Measurements from ENCODE around the gene ACBD3.
A peak's percentile ranks its signal among the peaks of the same experiment; 100 is the strongest.

The ACBD3 gene

DNA sequence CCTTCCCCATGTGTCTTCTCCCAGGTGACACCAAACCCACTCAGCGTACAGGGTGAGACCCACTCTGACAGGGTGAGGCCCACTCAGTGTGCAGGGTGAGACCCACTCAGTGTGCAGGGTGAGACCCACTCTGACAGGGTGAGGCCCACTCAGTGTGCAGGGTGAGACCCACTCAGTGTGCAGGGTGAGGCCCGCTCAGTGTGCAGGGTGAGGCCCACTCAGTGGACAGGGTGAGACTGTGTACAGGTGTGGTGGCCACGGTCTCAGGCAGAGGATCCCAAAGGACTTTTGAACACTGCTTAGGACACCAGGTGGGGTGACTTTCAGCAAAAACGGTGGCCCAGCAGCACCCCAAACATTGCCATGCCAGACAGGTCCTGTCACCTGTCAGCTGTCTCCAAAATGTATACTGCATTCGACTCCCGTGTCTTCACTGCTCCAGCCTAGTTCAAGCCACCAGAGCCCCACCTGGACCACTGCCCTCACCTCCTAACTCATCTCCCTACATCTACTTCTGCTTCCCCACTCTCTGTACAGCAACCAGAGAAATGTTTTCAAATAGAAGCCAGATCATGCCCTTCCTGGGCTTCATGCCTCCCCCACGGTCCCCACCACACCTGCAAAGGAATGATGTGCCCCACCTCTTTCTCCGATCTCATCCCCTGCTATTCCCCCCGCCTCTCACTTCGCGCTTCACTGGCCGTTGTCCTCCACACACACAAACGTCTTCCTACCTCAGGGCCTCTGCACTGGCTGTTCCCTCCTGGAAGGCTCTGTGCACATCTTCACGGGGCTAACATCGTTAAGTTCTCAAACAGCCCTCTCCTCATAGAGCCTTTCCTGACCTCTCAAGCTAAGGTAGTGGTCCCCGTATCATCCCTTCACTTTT is 52.1 kb downstream of the ACBD3 start:
- DNase-seq (ENCODE audit: low read depth, low spot score), result peak; percentile 4

DNA sequence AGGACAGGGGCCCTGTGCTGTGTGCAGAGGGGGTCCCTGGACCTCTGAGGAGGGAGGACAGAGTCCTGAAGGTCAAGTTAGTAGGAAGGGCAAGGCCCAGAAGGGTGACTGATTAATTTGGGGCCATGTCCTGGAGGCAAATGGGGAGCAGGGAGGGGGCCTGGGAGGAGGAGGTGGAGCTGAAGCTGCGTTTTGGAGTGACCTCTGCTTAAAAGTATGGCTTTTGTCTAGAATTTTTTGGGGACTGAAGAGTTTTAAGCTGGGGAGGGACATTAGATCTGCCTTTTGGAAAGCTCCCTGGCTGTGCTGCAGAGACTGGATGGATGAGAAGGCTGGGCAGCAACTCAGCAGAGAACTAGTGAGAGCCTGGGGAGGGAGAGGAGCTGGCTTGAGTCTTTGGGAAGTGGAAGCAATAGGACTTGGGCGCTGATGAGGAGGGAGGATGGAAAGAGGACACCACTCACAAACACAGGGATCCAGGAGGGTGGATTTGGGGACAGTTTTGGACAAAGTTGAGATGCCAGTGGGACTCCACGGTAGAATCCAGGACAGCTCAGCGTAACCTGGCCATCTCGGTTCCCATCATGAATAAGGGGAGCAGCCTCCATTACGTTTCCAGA is 52.9 kb downstream of the ACBD3 start:
- DNase-seq (ENCODE audit: low read depth, low spot score), result no peak

DNA sequence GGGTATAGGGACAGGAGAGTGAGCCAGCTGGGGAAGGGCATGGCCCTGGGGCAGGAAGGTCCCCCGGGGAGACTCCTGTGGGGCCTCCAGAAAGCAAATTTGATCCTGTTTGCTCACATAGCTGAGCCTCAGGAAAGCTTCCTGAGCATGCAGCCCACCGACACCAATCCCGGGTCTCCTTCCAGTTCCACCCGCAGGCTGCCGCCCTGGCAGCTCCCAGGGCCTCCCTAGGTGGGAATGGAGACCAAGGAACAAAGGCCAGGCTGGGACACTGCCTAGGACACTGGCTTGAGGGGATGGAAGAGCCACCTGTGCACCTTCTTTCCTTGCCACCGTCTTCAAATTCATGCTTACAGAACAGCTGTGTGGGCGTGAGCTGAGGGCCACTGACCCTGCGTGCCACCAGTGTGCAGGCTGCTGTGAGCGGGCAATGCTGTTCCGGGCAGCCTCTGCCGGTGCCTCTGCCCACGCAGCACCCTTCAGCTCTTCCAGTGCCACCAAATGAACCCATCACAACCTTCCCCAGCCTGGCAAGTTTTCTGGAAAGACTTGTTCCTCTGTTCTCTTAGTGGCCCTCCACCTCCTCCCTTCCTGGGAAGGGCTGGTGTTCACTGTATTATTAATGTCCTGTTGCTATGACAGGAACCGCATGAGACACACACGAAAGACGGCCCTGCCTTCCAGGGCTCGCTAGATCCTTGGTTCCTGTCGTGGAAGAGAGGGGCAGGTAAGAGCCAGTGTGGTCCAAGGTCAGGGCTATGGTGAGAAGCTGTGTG is 53.6 kb downstream of the ACBD3 start:
- DNase-seq (ENCODE audit: low read depth, low spot score), result peak; percentile 14

DNA sequence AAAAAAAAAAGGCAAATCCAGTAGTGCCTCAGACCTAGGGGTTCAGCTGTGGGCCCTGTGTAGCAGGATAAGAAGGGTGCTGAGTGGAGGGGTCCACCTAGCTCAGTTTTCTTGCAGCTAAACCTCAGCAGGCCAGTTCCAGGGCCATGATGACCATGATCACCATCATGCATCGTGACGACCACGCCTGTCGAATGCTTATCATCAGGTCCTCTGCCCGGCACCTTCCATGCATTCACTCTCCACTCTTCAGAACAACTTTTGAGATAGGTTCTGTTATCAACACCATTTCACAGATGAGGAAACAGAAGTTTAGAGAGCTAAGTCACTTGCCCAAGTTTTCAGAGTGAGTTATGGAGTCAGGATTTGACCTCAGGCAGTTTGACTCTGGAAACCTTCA is 54.9 kb downstream of the ACBD3 start:
- no peak for DNase-seq (ENCODE audit: low read depth, low spot score)

DNA sequence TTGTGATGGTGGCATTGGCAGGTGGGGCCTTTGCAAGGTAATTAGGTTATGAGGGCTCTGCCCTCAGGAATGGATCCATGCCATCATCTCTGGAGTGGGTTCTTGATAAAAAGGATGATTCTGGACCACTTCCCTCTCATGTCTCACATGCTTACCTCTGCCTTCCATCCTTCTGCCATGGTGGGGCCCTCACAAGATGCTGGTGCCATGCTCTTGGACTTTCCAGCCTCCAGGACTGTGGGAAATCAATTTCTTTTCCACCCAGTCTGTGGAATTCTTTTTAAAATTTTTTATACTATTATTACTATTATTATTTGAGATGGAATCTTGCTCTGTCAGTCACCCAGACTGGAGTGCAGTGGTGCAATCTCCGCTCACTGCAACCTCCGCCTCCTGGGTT is 57.3 kb downstream of the ACBD3 start:
- no peak for DNase-seq (ENCODE audit: low read depth, low spot score)

DNA sequence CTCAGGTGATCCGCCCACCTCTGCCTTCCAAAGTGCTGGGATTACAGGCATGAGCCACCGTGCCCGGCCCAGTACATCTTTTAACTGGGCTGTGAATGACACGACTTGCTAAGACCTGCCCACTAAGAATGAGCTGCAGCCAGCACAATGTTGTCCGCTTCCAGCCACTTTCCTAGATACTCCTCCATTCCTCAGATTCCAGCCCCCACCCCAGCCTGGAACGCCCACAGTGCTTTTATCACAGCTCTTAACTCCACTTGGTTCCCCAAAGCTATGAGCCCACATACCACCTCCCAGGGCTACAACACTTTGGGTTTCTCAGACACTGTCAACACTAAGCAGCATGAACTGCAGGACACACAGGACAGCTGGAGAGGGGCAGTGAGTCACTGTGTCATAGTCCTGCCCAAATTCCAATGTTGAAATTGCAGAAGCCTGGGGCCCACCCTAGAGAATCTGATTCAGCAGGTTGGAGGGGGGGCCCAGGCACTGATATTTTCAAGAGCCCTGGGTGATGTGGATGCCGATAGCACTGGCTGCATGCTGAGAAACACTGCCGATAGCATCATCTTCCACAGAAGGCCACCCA is 58.0 kb downstream of the ACBD3 start:
- peak; percentile 56 for DNase-seq (ENCODE audit: low read depth, low spot score)

DNA sequence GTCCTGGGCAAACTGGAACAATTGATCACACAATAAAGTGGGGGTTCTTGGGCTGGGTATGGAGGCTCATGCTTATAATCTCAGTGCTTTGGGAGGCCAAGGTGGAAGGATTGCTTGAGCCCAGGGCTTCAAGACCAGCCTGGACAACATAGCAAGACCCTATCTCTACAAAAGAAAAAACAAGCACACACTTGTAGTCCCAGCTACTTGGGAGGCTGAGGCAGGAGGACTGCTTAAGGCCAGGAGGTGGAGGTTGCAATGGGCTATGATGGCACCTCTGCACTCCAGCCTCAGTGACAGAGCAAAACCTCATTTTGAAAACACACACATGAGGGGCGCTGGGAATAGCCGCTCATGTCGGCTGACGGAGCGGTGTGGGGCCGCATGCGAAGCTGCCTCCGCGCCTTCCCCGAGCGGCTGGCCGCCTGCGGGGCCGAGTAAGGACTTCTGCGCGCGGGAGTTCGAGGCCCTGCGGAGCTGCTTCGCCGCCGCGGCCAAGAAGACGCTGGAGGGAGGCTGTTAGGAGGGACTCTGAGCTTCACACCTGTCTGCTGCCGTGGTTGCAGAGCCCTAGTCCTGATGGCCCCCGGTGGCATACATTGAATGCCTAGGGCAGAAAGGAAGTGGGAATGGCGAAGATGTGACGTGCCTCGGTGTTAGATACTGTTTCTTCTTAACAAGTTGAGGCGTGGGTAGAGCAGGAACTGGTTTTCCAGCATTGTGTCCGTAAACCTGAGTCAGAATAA is 59.5 kb downstream of the ACBD3 start:
- DNase-seq (ENCODE audit: low read depth, low spot score), result peak; percentile 28

DNA sequence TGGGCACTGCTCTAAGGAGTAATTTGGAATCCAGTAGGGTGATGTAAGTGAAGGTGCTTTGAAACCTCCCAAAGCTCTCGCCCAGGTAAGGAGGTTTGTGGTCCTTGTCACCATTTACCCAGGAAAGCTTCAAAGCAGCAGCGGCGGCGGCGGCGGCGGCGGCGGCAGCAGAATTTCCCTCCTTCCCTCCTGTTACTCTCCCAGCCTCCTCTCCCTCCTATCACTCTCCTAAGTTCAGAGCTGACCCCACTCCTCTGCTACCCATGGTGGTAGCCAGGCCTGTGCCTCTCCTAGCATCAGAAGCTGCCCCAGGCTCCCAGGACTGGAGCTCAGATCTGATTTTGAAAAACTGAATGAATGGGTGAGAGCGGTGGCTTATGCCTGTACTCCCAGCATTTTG is 60.7 kb downstream of the ACBD3 start:
- peak; percentile 4 for DNase-seq (ENCODE audit: low read depth, low spot score)

DNA sequence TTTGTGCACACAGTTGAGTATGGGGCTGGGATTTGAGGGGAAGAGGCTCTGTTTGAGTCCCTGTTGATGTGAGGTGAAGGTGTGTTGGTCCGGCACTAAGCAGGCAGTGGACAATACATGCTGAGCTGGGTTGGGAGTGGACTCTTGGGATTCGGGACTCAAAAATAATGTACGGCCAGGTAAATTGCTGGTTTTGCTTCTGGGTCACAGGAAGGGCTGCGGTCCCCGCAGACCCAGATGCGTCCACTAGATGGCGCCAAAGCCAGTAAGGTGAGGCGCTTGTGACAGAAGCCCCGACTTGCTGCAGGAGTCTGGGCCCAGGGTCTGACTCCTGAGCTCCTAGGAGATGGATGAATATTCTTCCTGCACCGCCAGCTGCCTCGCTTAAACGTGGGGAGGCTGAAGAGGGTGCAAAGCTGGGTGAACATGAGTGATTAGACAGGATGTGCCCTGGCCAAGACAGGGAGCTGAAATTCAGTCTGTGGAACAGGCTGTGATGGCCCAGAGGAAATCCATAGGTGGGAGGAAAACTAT is 61.4 kb downstream of the ACBD3 start:
- DNase-seq (ENCODE audit: low read depth, low spot score), result peak; percentile 95

DNA sequence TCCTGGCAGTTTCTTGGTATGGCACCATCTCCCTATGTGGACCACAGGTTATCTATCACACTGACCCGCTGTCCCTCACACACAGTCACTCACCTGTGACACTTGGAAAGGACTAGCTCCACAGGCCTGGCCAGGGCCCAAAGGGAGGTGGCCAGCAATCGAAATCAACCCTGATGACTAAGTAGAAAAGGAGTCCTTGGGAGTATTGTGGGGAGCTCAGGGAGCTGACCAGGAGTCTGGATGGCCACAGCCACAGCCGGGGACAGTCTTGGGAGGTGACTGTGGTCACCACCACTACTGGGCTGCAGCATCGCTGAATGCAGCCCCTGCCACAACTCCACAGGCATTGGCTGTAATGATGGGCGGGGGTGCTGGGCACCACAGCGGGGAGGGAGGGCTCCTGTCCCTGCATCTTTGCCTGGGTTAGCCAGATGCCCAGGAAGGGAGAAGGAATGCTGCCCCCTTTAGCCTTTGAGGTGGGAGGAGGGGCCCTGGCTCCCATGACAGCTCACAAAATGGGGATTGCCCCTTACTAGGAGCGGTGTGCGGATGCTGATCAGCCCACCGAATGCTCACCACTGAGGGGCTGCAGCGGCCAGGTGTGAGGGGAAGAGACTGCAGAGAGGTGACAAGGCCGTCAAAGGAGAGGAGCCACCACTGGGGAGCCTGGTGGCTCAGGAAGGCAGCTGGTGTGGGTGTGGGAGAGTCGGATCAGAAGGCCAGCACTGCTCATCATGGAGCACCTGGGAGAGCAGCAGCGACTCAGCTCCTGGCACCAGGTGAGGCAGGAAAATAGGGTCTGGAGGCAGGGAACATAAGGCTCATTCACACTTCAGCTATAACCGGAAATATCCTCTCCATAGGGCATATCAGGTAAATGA is 62.7 kb downstream of the ACBD3 start:
- DNase-seq (ENCODE audit: low read depth, low spot score), result peak; percentile 7

DNA sequence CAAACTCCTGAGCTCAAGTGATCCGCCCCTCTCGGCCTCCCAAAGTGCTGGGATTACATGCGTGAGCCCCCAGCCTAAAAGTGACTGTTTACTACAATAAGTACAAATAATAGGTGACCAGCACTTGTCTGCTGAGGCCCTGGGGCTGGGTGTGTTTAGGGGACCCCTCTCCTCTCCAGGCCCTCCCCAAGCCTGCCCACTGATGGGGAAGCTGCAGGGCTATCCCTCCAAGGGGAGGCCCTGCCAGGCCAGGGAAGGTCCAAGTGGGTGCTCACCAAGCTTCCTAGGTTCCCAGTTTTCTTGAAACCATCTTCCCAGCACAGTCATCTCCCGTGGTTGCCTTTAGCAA is 63.4 kb downstream of the ACBD3 start:
- DNase-seq (ENCODE audit: low read depth, low spot score), result no peak

DNA sequence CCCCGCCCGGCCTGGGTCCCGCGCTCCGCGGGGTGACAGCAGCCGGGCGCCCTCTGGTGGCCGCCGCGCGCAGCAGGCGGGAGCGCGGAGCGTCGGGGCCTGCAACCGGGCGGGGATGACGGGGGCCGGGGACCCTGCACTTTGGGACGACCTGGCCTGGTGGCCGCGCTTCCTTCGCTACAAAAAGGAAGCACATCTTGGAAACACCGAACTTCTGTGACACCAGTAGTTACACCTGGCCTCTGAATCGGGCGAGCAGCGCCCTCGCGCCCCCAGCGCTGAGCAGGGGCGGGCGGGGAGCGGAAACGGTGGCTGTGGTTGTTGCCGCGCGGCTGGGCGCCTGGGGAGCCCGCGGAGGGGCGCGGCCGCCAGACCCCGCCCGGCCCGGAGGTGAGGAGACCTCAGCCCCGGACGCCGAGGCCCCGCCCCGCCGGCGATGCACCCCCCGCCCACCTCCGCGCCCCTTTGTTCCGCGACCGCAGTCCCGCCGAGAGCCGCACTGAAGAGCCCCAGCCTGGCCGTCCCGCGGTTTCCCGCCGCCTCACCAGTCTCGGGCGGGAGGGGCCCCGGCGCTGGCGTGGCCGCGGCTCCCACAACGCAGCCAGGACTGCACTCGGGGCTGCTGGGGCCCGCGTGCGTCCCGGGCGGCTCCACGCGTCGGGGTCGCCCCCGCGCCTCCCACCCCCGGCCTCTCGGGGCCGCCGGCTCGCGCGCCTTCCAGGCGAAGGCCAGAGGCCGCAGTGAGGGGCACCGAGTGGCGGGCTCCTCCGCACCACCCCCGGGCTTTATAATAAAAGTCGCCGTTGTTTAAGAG is 64.7 kb downstream of the ACBD3 start:
- DNase-seq (ENCODE audit: low read depth, low spot score), result peak; percentile 85

DNA sequence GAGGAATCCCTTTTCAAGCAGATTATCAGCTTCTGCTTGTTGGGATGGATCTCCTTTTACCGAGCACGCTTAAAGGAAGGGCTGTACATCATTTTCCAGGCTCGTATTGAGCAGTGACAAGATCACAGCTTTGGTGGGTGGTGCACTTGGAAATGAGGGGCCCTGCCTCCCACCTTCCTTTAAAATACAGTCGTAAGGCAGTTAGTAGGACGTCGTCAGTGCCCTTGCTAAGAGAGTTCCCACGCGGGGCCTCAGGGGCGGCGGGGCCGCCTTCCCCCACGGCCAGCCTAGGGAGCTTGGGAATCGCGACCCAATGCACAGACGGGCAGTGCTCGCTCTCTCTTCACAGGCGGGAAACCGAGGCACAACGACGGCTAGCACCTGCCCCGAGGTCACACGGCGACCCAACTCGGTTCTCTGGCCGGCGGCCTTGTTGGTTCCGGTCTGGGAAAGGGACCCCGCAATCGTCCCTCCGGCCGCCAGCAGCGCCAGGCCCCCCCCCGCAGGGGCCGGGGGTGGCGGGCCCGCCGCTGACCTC is 65.4 kb downstream of the ACBD3 start:
- no peak for DNase-seq (ENCODE audit: low read depth, low spot score)

DNA sequence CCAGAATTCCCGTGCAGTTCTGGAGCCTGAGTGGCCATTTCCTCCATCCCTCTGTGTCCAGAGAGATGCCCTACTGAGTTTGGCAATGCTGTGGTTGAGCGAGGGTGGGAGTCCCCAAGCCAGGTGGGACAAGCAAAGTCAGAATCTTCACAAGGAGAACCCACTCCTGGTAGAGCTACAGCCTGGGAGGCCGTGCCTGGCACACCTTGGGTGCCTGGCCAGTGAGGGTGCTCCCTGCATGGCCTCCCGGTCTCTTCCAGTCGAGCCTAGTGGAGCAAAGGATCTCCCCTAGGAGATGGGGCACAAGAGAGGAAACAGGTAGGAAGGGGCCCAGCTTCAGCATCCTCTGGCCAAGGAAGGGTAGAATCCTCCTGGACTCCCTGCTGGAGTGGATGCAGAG is 66.1 kb downstream of the ACBD3 start:
- DNase-seq (ENCODE audit: low read depth, low spot score), result no peak

DNA sequence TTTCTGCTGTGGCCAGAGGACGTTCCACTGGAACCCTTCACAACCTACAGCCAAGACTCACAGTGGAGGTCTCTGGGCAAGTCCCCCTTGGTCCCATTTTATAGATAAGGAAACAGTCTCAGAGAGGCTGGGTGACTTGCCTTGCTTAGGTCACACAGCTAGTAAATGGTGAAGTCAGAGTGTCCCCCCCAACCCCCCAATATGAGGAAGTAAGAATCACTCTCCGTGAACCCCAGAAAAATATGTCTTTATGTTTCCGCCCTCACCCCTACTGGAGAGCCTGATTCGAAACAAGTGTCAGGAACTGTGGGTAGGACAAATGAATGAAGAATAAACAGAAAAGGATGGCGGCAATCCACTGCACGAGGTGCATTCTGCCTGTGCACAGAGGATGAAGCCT is 67.4 kb downstream of the ACBD3 start:
- DNase-seq (ENCODE audit: low read depth, low spot score), result no peak

DNA sequence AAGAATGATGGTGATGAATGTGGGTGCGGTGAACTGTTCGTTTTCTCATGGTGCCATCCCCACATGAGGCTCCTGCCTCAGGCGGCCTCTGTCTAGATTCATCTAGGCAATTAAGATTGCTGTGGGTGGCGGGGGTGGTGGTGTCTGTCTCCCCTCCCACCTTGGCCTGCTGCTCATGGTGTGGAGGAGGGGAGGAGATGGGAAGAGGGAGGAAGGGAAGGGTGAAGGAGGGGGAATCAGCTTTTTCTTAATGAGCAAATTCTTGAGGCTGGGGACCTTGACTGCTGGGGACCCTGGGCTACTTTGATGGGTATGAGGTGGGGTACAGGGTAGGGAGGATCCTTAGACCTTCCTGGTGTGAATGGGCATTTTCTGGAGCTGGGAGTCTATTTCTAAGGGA is 68.2 kb downstream of the ACBD3 start:
- no peak for DNase-seq (ENCODE audit: low read depth, low spot score)

DNA sequence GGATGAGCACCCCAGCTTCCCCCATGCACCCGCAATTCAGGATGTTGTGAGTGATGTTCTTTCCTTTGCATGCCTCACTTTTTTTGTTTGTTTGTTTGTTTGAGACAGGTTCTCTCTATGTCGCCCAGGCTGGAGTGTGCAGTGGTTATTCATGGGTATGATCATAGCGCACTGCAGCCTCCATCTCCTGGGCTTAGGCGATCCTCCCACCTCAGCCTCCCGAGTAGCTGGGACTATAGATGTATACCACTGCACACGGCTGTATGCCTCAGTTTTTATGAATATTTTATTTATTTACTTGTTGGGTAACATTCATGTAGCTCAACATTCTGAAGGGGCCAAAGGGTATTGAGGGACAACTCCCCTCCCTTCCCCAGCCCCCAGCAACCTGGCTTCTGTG is 69.2 kb downstream of the ACBD3 start:
- DNase-seq (ENCODE audit: low read depth, low spot score), result no peak

DNA sequence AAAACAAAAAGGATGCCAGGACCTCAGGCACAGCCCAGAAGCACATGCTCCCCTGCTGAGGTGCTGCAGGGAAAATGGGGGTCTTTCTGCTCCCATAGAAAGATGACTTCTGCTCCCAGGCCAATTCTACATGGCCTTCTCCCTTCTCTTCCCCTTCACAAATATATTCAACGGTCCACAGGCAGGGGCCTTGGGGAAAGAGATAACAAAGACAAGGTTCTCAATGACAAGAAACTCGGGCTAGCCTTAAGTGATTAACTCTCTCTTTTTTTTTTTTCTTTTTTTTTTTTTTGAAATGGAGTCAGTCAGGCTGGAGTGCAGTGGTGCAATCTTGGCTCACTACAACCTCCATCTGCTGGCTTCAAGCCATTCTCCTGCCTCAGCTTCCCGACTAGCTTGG is 69.9 kb downstream of the ACBD3 start:
- DNase-seq (ENCODE audit: low read depth, low spot score), result no peak

DNA sequence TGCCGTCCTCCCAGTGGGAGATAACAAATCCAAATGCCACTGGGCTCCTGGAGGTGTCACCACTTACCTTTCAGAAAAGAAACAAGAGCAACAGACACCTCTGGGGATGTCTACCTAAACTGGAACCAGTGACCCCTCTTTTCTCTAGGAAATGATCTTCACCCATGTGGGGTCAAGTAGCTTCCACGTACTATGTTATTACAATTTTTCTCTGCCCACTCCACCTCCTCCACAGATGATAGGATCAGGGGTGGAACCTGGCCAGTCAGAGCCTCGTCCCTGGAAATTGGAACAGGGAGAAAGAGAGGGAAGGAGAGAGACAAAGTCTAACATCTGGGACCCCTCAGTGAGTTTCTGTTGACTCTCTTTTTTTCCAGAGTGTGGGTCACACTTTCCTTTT is 73.9 kb downstream of the ACBD3 start:
- no peak for DNase-seq (ENCODE audit: low read depth, low spot score)
